Naive B cell (primary cell): ENCODE results near the gene TXNIP. TPM values are rescaled to one million over a fixed set of nuclear protein-coding genes. Genes with fewer than 3 reads are reported as not detected.
A peak's percentile ranks its signal among the peaks of the same experiment; 100 is the strongest.

Source experiments
- ATAC-seq, 2 donors: fragments of 150-1000 bp; cut with Tn5 transposase; 2 replicates each; pipeline ENCODE4 v1.10.0; 2021; ENCODE audit warnings: low read depth in 2 of 2, mild to moderate bottlenecking in 2 of 2, moderate library complexity in 2 of 2
- DNase-seq: peaks from one replicate; pipeline ENCODE4 v3.0.0; 2022
- H3K27ac Mint-ChIP-seq, 6 donors: one replicate each; pipeline ENCODE4 v1.8.0; 2020 to 2022; ENCODE audit warnings: mild to moderate bottlenecking in 6 of 6, mixed read lengths in 6 of 6, moderate library complexity in 5 of 6, inconsistent platforms in 2 of 6
- H3K27me3 Mint-ChIP-seq, 3 donors: one replicate each; pipeline ENCODE4 v1.8.0; 2021 to 2022; ENCODE audit warnings: mixed read lengths in 3 of 3, mild to moderate bottlenecking in 1 of 3
- H3K36me3 Mint-ChIP-seq, 2 donors: one replicate each; pipeline ENCODE4 v1.8.0; 2020 to 2022; ENCODE audit warnings: mixed read lengths in 2 of 2, inconsistent platforms in 1 of 2, mild to moderate bottlenecking in 1 of 2
- H3K4me1 Mint-ChIP-seq, 3 donors: one replicate each; pipeline ENCODE4 v1.8.0; 2020 to 2022; ENCODE audit warnings: mixed read lengths in 3 of 3, inconsistent platforms in 1 of 3, mild to moderate bottlenecking in 1 of 3, moderate library complexity in 1 of 3
- H3K4me3 Mint-ChIP-seq, 8 donors: one replicate each; pipeline ENCODE4 v1.8.0; 2020 to 2022; ENCODE audit warnings: mild to moderate bottlenecking in 8 of 8, mixed read lengths in 8 of 8, moderate library complexity in 8 of 8, inconsistent platforms in 2 of 8
- H3K9me3 Mint-ChIP-seq, 7 donors: one replicate each; pipeline ENCODE4 v1.8.0; 2020 to 2022; ENCODE audit warnings: mixed read lengths in 7 of 7, mild to moderate bottlenecking in 5 of 7, inconsistent platforms in 2 of 7, moderate library complexity in 1 of 7
- polyA plus RNA-seq, 6 donors: library from polyadenylated mRNA; unstranded; fragments of 300-500 nt; fragmentation: Illumina TruSeq; gene quantifications; one replicate each; pipeline ENCODE4 v1.2.3, GENCODE V29; 2021; ENCODE audit warnings: low read depth in 6 of 6

The TXNIP gene
- polyA plus RNA-seq, 6 donors from 2014 or later, result 2,524 to 6,933 (median 5,735) TPM

GRCh38 chr1:145978471-145978853, 17.9 kb downstream of the TXNIP start:
- no peak overlapping the region for H3K27ac Mint-ChIP-seq
- H3K27me3 Mint-ChIP-seq, result no peaks in the 10 kb centered on the region
- peaks cover 0 to 32% (median 6%) of the 10 kb centered on the region in 3 donors for H3K4me1 Mint-ChIP-seq
- H3K4me3 Mint-ChIP-seq, result no peak overlapping the region
- H3K9me3 Mint-ChIP-seq, result no peaks in the 10 kb centered on the region
- no peak for DNase-seq
- peaks cover 0 to 8% of the 10 kb centered on the region in 2 donors for H3K36me3 Mint-ChIP-seq
- ATAC-seq, result no peak

GRCh38 chr1:145977486-145978470, 18.6 kb downstream of the TXNIP start:
- DNase-seq (peak; percentile 74), ATAC-seq (peak; percentile 15 to 31)
- Mint-ChIP-seq H3K27ac (no peak overlapping the region), H3K36me3 (peaks cover 0 to 8% of the 10 kb centered on the region in 2 donors), H3K4me3 (peak overlapping the region in 1 of 8 donors; percentile 56), H3K4me1 (peaks cover 0 to 29% (median 6%) of the 10 kb centered on the region in 3 donors), H3K27me3 (no peaks in the 10 kb centered on the region), H3K9me3 (no peaks in the 10 kb centered on the region)

GRCh38 chr1:145977016-145977415, 19.4 kb downstream of the TXNIP start:
- ATAC-seq (no peak), DNase-seq (no peak)
- peak overlapping the region in 1 of 8 donors; percentile 56 for H3K4me3 Mint-ChIP-seq
- H3K4me1 Mint-ChIP-seq, result peaks cover 0 to 21% (median 6%) of the 10 kb centered on the region in 3 donors
- no peaks in the 10 kb centered on the region for H3K27me3 Mint-ChIP-seq
- H3K9me3 Mint-ChIP-seq, result no peaks in the 10 kb centered on the region
- H3K36me3 Mint-ChIP-seq, result peaks cover 0 to 8% of the 10 kb centered on the region in 2 donors
- H3K27ac Mint-ChIP-seq, result peak overlapping the region in 1 of 6 donors; percentile 61

- DNase-seq (no peak), ATAC-seq (no peak)
- Mint-ChIP-seq H3K4me1 (peaks cover 3 to 13% (median 6%) of the 10 kb centered on the region in 3 donors), H3K27me3 (no peaks in the 10 kb centered on the region), H3K9me3 (no peaks in the 10 kb centered on the region), H3K27ac (peak overlapping the region in 3 of 6 donors; percentile 28 to 72 (median 47)), H3K36me3 (peaks cover 0 to 8% of the 10 kb centered on the region in 2 donors), H3K4me3 (no peak overlapping the region)
These were observed 21.2 kb downstream of the TXNIP start for GRCh38 chr1:145975216-145975615.

GRCh38 chr1:145974721-145975120, 21.7 kb downstream of the TXNIP start:
- H3K4me1 Mint-ChIP-seq, result peaks cover 6 to 13% (median 6%) of the 10 kb centered on the region in 3 donors
- peaks cover 0 to 8% of the 10 kb centered on the region in 2 donors for H3K36me3 Mint-ChIP-seq
- no peak overlapping the region for H3K4me3 Mint-ChIP-seq
- DNase-seq, result no peak
- H3K27me3 Mint-ChIP-seq, result no peaks in the 10 kb centered on the region
- peak overlapping the region in 2 of 6 donors; percentile 47 to 79 for H3K27ac Mint-ChIP-seq
- no peak for ATAC-seq
- H3K9me3 Mint-ChIP-seq, result no peaks in the 10 kb centered on the region

GRCh38 chr1:145972580-145972979, 23.8 kb downstream of the TXNIP start:
- Mint-ChIP-seq H3K9me3 (peaks cover 0 to 2% (median 0%) of the 10 kb centered on the region in 7 donors), H3K4me1 (peaks cover 11 to 16% (median 16%) of the 10 kb centered on the region in 3 donors), H3K27ac (peak overlapping the region in 2 of 6 donors; percentile 11 to 66), H3K27me3 (no peaks in the 10 kb centered on the region), H3K4me3 (no peak overlapping the region), H3K36me3 (peaks cover 3 to 8% of the 10 kb centered on the region in 2 donors)
- ATAC-seq (no peak), DNase-seq (no peak)

GRCh38 chr1:145967288-145967687, 29.1 kb downstream of the TXNIP start:
- H3K4me1 Mint-ChIP-seq, result peaks cover 31 to 49% (median 36%) of the 10 kb centered on the region in 3 donors
- peak overlapping the region in 2 of 6 donors; percentile 63 to 67 for H3K27ac Mint-ChIP-seq

GRCh38 chr1:145965119-145965744, 31.1 kb downstream of the TXNIP start:
- Mint-ChIP-seq H3K36me3 (peaks cover 0 to 6% of the 10 kb centered on the region in 2 donors), H3K27me3 (no peaks in the 10 kb centered on the region), H3K4me1 (peaks cover 45 to 61% (median 53%) of the 10 kb centered on the region in 3 donors), H3K9me3 (peaks cover 0 to 3% (median 0%) of the 10 kb centered on the region in 7 donors), H3K27ac (peak overlapping the region; percentile 87 to 99 (median 94)), H3K4me3 (peak overlapping the region; percentile 92 to 99 (median 98))
- DNase-seq (no peak), ATAC-seq (no peak)

More at GRCh38 chr1:145967288-145967687, 29.1 kb downstream of the TXNIP start:
- Mint-ChIP-seq H3K27me3 (no peaks in the 10 kb centered on the region), H3K36me3 (peaks cover 0 to 6% of the 10 kb centered on the region in 2 donors), H3K4me3 (peak overlapping the region in 1 of 8 donors; percentile 75), H3K9me3 (peaks cover 0 to 3% (median 0%) of the 10 kb centered on the region in 7 donors)
- ATAC-seq (no peak), DNase-seq (no peak)

GRCh38 chr1:145964328-145965118, 31.9 kb downstream of the TXNIP start, which contains the start of the genes ANKRD34A and POLR3GL:
Gene ANKRD34A (minus strand): TSS chr1:145964575. CDS start chr1:145961759, 2,816 bp downstream.
Gene POLR3GL (plus strand): TSS chr1:145964690. CDS start chr1:145974866, 10,176 bp downstream.
- no peaks in the 10 kb centered on the region for H3K27me3 Mint-ChIP-seq
- peak within 1 kb of the TSS; percentile 87 to 99 (median 94) for H3K27ac Mint-ChIP-seq
- DNase-seq (peak; percentile 91), ATAC-seq (peak; percentile 89 to 91)
- H3K4me1 Mint-ChIP-seq, result peaks cover 51 to 64% (median 56%) of the 10 kb centered on the region in 3 donors
- peaks cover 0 to 3% (median 0%) of the 10 kb centered on the region in 7 donors for H3K9me3 Mint-ChIP-seq
- peak within 1 kb of the TSS; percentile 92 to 99 (median 98) for H3K4me3 Mint-ChIP-seq
- H3K36me3 Mint-ChIP-seq, result peaks cover 0 to 6% of the 10 kb centered on the region in 2 donors

GRCh38 chr1:145963265-145964019, 32.9 kb downstream of the TXNIP start:
- H3K4me3 Mint-ChIP-seq, result peak overlapping the region; percentile 92 to 99 (median 98)
- peak overlapping the region; percentile 84 to 97 (median 90) for H3K27ac Mint-ChIP-seq
- H3K4me1 Mint-ChIP-seq, result peaks cover 59 to 70% (median 62%) of the 10 kb centered on the region in 3 donors
- DNase-seq, result no peak
- ATAC-seq, result no peak
- no peaks in the 10 kb centered on the region for H3K27me3 Mint-ChIP-seq
- H3K36me3 Mint-ChIP-seq, result peaks cover 0 to 6% of the 10 kb centered on the region in 2 donors
- peaks cover 0 to 3% (median 0%) of the 10 kb centered on the region in 7 donors for H3K9me3 Mint-ChIP-seq

GRCh38 chr1:145962157-145963102, 33.9 kb downstream of the TXNIP start:
- Mint-ChIP-seq H3K4me1 (peaks cover 61 to 74% (median 65%) of the 10 kb centered on the region in 3 donors), H3K27ac (peak overlapping the region in 4 of 6 donors; percentile 36 to 89 (median 50)), H3K4me3 (peak overlapping the region; percentile 92 to 99 (median 98)), H3K27me3 (no peaks in the 10 kb centered on the region), H3K9me3 (no peaks in the 10 kb centered on the region), H3K36me3 (peaks cover 0 to 1% of the 10 kb centered on the region in 2 donors)
- no peak for DNase-seq
- ATAC-seq, result no peak
